B cell (primary cell): Measurements from ENCODE around the gene WDR1.

Experiments
- CTCF ChIP-seq: fragments of 200-600 bp; IDR thresholded peaks from one replicate; pipeline ENCODE4 v1.8.0; 2022; ENCODE audit warnings: antibody characterized with exemption, mild to moderate bottlenecking
- EZH2 ChIP-seq: IDR thresholded peaks from 2 replicates; pipeline ENCODE4 v1.6.1; 2012; ENCODE audit warnings: borderline replicate concordance, low read depth, mild to moderate bottlenecking, moderate library complexity, low read length; ENCODE audit not compliant: insufficient read depth, poor library complexity, severe bottlenecking

GRCh38 chr4:10028910-10029309 lies 87.7 kb downstream of the WDR1 start:
- TF ChIP-seq CTCF (no peak), EZH2 (no peak)
